ENCODE data around the gene SOX14. TPM values are rescaled to one million over a fixed set of nuclear protein-coding genes. Genes with fewer than 3 reads are reported as not detected.

The SOX14 gene
- total RNA-seq, 4 donors from 2014 or later, result not detected

- TF ChIP-seq, protein P1, sequence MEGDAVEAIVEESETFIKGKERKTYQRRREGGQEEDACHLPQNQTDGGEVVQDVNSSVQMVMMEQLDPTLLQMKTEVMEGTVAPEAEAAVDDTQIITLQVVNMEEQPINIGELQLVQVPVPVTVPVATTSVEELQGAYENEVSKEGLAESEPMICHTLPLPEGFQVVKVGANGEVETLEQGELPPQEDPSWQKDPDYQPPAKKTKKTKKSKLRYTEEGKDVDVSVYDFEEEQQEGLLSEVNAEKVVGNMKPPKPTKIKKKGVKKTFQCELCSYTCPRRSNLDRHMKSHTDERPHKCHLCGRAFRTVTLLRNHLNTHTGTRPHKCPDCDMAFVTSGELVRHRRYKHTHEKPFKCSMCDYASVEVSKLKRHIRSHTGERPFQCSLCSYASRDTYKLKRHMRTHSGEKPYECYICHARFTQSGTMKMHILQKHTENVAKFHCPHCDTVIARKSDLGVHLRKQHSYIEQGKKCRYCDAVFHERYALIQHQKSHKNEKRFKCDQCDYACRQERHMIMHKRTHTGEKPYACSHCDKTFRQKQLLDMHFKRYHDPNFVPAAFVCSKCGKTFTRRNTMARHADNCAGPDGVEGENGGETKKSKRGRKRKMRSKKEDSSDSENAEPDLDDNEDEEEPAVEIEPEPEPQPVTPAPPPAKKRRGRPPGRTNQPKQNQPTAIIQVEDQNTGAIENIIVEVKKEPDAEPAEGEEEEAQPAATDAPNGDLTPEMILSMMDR (IDR thresholded peaks at IDR 0.05; ENCODE audit: low read depth), result no peak
Observed at GRCh38 chr3:137778941-137779340, 14.8 kb downstream of the SOX14 start.

- TF ChIP-seq, protein P1 (IDR thresholded peaks at IDR 0.05; ENCODE audit: low read depth), result no peak
Observed at GRCh38 chr3:137787529-137787928, 23.4 kb downstream of the SOX14 start.

- TF ChIP-seq, protein P1 (IDR thresholded peaks at IDR 0.05; ENCODE audit: low read depth), result no peak
Observed at GRCh38 chr3:137789236-137789635, 25.1 kb downstream of the SOX14 start.

DNA sequence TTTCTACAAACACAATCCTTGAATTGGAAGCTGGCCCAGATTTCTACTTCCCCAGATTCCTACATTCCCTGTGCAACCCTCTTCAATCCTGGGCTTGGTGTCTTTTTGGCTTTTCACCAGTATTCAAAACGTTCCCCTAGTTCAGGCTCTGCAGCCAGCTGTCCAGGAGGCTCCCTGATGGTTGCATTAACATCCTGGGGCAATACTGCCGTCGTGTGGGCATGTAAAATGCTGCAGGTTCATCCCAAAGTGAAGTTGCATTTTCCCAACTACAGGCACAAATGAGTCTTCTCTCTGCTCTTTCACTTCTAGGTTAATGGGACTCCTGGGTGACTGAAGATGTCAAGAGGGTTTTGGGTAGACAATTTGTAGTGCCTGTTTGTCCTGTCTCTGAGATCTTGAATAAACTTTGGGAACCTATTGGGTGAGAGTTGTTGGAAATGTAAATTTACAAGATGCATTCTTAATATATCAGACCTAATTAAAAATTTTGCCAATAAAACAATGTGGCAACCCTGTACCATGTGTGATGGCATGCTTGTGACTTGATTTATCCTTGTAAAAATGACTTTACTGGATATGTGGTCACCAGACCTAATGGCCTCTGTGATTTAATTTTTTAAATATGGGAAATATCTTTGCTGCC, 28.6 kb downstream of the SOX14 start:
- TF ChIP-seq, protein P1 (IDR thresholded peaks at IDR 0.05; ENCODE audit: low read depth), result no peak

- TF ChIP-seq, protein P1 (IDR thresholded peaks at IDR 0.05; ENCODE audit: low read depth), result no peak
Observed at GRCh38 chr3:137796993-137797392, 32.9 kb downstream of the SOX14 start.

GRCh38 chr3:137803215-137803614, 39.1 kb downstream of the SOX14 start:
- TF ChIP-seq, protein P1 (IDR thresholded peaks at IDR 0.05; ENCODE audit: low read depth), result no peak

DNA sequence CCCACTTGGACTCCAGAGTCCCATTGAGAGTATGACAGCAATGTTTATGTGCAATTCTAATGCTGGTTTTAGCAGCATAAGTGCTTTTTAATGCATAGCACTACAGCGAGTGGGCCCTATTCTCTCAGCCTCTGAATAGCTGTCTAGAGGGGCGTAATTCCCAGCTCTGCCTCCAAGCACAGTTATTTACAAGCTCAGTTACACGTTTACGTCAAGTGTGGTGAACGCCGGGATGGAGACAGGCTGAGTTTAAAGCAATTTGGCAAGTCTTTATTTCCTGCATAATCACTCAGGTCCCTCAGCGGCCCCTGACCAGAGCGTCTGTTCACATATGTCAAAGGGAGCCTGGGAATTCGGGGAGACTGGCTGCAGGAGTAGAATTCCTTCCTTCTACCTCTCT, 43.9 kb downstream of the SOX14 start:
- TF ChIP-seq, protein P1 (IDR thresholded peaks at IDR 0.05; ENCODE audit: low read depth), result no peak

Measured in subcutaneous adipose tissue (tissue), 4 donors.